ENCODE measurements around the gene CRACR2A.

The CRACR2A gene, protein sequence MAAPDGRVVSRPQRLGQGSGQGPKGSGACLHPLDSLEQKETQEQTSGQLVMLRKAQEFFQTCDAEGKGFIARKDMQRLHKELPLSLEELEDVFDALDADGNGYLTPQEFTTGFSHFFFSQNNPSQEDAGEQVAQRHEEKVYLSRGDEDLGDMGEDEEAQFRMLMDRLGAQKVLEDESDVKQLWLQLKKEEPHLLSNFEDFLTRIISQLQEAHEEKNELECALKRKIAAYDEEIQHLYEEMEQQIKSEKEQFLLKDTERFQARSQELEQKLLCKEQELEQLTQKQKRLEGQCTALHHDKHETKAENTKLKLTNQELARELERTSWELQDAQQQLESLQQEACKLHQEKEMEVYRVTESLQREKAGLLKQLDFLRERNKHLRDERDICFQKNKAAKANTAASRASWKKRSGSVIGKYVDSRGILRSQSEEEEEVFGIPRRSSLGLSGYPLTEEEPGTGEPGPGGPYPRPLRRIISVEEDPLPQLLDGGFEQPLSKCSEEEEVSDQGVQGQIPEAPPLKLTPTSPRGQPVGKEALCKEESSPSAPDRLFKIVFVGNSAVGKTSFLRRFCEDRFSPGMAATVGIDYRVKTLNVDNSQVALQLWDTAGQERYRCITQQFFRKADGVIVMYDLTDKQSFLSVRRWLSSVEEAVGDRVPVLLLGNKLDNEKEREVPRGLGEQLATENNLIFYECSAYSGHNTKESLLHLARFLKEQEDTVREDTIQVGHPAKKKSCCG

DNA sequence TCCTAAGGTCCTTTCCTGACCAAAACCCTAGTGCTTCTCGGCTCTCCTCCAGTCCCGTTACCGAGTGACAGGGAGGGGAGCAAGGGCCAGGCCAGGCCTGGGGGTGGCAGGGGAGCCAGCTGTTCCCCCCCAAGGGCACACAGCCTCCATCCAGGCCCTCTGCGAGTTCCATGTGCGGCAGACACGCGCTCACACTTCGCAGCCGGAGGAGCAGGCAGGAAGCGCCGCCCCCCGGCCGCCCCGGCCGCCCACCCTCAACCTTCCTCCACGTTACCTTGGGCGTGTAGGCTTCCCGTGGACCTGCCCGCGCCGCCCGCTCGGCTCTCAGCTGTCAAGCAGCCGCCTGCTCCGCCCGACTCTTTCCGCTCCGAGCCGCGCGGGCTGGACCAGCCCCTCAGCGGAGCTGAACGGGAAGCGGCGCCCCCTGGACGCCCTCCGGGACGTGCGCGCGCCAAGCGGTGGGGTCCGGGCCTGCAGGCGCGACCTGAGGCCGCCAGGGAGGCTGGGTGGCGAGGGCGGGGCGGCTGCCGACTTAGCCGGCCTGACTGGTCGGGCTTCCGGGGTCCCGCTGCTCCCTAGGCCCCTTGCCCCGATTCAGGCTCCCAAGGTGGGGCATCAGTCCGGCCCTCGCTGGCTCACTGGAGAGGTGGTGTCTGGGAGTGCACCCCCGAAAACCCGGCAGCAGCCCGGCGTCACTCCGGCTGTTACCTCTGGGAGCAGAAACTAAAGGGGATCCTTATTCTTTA, at the start of gene CRACR2A:
TSS of gene CRACR2A (minus strand) at position 369 of the 746 bp plus-strand sequence. CDS start 56,110 bp downstream, outside the sequence.
- DNase-seq, result peak; percentile 89

DNA sequence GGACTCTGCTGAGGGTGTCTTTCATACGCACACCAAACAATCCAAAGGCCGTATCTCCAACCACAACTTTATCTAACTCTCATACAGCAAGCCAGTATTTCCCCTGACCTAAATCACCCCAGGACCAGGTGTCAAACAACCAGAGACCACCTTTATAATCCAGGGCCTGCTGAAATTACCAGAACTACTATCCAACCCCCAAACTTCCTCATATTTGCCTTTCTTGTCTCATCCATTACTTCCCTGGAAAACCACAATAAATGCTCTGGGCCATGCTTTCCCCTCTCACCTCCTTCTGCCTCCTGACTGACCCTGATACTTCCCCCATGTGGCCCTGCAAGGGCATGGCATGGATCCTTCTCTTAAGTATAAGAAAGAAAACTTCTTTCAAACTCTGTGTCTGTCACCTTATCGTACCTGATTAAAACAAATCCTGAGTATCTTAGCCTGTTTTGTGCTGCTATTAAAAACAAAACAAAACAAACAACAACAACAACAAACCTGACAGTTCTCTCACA, 44.7 kb upstream of the CRACR2A start:
- DNase-seq, result no peak

DNA sequence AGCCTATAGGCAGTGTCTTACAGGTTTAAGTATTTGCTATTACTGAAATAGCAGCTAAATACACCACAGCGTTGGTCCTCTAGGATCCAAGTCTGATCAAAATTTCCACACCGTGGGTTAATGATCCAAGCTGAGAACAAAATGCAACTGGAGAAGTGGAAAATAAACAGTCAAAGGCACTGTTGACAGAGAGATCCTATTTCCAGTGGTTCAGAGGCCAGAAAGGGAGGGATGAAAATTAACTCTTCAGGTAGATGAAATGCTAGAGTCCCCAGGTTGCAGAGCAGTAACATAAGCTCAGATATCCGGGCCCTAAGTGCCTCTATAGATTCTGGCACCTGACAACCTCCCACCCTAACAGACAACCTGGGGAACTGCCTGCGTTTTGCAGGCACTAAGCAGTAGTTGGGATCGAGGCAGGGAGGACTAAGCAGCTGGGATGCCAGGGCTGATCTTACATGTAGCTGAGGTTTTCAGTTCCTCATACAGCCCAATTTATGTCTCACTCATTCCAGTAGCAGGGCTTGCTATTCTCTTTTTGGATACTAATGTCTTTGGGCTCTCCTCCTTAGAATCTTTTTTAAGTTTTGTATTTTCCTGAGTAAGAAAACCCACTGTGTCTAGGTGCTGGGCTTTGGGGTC, 42.7 kb upstream of the CRACR2A start:
- peak; percentile 78 for DNase-seq

DNA sequence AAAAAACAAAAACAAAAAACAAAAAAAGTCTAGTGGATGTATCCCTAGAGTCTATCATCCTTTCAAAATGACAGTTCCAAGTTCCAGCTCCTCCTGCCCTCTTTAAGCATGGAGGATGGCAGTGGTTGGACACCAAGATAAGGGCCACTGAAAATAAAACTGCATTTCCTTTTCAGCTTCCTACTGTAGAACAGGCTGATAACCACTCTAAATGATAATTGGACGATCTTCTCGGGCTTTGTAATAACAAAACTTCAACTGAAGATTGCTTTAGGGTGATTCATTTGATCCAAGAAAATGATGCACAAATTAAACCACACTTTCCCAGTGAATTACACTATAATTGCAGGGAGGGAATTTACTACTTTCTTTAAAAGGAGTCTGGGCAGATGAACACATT, 42.2 kb upstream of the CRACR2A start:
- peak; percentile 25 for DNase-seq

DNA sequence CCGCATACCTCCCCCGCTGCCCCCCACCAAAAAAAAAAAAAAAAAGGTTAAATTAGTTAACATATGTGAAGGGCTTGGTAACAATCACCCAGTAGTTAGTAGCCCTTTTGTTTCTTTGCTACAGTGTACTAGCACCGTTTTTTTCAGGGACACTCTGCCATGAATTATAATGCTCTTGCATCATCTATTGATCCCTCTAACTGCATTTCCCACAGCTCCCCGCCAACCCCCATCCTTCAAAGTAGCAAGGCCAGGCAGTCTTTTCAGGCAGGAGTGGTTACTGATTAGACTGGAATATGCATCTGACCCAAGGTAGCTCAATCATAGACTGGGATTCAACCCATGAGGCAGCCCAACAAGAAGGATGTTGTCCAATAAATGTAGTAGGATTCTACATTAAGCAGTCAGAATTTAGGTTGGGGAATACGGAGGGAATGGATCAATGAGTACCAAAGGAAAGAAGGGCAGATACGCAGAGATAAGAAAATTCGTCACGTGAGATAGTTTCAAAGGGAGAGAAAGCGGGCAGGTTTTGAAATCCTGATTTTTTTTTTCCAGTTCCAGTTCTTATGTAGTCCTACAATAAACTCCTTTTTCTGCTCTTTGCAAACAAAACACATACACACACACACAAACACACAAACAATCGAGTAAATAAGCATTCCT, 39.8 kb upstream of the CRACR2A start:
- no peak for DNase-seq

DNA sequence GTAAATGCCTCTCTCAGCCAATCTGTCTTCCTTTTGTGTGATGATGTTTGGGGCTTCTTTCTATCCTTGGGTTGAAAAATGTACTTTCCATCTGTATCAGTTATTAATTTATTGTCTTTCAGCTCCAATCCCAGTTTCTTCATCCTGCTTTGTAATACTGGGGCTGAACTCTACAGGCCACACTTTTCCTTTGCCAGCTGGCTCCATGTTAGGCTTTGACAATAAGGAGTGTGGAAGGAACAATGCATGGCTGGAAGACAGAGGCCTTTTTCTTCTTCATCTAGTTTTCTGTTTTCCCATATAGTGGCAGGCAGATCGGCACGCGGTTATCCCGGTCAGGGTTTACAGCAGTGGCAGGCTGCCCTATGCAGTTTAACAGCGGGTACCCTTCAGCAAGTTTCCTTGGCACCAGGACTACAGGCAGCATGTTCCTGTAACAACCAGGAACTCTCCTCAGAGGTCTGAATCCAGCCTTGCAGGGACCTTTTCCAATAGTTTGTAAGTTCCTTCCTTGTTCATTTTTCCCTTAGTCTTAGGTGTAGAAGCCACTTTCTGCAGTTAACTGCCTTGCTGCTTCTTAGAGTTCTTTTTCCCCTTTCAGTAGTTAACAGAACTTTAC, 38.5 kb upstream of the CRACR2A start:
- no peak for DNase-seq

DNA sequence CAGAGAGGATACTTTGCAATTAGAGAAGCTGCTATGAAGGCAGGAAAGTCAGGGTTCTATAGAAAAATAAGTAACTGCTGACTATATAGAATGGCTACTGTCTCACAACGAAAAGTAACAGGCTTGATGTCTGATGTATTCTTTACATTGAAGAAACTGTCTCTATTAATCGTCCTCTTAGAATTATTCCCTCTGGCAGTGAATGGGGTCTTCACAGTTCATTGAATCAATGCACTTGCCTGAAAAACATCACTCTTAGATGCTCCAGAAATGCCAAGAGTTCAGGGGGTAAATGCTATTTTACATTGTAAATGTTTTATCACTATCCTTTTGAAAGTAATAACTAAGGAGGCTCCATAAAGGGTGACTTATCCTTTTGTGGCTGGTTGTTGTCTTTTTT, 37.7 kb upstream of the CRACR2A start:
- DNase-seq, result no peak

DNA sequence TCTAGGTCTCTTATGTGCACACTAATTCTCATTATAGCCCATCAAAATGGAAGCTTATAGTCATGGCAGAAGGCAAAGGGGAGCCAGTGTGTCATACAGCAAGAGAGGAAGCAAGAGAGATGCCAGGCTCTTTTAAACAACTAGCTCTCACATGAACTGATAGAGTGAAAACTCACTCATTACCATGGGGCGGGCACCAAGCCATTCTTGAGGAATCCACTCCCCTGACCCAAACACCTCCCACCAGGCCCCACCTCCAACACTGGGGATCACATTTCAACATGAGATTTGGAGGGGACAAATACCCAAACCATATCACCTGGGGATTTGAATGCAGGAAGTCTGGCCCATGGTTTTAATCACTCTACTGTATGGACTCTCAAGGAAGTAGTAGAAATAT, 36.9 kb upstream of the CRACR2A start:
- no peak for DNase-seq

DNA sequence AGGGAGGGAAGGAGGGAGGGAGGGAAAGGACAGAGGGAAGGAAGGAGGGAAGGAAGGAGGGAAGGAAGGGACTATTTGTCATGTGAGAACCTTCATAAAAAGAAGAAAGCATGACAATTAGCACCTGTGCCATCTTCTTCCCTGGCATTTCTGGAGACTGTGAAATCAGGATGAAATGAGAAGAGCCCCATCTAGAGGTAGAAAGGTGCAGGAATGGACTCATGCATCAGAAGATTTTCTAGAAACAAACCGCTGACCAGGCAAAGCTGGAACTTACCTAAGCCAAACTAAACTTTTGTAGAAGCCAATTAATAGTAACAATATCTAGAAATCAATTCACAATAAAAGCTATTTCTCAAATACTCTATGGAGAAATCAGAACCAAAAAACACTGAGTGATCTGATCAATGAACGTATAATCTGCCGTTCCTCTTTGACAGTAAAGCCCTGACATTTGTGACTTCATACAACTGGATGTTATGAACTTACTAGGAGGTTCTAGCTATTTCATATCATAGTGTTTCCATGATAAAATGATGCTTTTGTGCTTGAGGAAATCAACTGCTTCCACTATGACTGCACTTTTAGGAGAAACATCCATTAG, 24.4 kb upstream of the CRACR2A start:
- peak; percentile 68 for DNase-seq

DNA sequence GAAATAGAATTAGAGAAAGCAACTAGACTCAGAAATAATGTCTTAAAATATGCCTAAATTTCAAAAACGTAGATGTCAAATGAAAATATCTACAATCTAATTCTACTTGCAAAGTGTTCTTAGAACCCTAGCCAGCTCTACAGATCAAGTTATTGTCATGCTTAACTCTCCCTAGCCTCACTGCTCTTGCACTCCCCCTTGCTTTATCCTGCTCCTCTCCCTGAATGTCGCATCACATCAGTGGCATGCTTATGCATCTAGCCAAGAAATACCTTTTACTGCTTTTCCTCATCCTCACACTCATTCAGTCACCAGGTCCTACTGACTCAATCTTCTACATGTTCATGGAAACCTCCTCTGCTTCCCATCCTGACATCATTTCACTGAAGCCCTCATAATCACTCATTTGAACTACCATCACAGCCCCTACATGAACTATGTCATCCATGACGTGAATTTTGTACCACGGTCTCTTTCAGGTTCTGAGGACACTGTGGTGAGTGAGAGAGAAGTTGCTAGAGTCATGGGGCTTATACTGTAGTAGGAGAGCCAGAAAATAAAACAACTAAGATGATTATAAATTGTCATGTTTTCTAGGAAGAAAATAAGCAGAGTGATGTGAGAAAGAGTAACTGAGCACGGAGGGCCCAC, 22.6 kb upstream of the CRACR2A start:
- DNase-seq, result no peak

DNA sequence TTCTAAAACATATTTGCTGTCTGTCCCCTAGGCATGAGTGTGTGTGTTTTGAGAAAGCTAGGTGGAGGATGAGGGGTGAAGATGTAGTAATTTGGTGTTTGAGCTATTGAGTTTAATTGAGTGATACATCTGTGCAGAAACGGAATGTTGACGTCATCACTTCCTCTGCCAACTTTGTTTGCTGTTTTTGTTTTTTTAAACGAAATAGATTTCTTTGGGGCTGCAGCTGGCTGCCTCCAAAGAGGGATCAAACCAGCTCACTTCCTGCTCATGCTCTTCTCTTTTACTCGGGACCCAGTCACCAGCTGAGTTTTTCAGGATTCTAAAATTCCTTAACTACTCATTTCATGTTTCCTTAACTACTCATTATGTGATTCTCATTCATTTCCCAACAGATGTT, 19.5 kb upstream of the CRACR2A start:
- no peak for DNase-seq

DNA sequence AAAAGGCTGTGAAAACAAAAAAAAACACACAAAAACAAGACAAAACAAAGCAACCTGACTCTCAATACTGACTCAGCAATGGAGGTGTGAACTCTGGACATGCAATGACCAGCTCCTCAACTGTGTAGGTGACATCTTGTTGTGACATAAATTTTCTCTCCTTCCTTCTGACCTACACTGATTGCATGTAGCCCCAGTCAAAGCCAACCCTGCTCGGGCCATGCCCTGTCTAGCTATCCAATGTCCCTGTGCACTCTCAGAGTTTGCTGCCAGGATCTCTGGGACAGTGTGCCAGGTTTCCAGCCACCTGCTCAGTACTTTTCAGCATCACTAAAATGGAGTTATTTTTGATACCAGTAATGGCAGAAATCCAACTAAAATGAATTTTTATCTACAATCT, 18.9 kb upstream of the CRACR2A start:
- DNase-seq, result no peak

DNA sequence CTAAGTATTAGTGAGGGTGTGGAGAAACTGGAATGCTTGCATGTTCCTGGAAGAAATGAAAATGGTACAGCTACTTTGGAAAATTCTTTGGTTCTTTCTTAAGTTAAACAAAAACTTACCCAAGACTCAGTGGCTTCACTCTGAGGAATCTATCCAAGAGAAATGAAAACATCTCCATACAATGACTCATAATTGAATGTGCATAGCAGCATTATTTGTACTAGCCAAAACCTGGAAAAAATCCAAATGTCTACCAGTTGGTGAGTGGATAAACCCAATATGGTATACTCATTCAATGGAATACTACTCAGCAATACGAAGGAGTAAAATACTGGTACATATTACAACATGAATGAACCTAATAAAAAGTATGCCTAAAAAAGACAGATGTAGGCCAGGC, 18.0 kb upstream of the CRACR2A start:
- DNase-seq, result no peak

DNA sequence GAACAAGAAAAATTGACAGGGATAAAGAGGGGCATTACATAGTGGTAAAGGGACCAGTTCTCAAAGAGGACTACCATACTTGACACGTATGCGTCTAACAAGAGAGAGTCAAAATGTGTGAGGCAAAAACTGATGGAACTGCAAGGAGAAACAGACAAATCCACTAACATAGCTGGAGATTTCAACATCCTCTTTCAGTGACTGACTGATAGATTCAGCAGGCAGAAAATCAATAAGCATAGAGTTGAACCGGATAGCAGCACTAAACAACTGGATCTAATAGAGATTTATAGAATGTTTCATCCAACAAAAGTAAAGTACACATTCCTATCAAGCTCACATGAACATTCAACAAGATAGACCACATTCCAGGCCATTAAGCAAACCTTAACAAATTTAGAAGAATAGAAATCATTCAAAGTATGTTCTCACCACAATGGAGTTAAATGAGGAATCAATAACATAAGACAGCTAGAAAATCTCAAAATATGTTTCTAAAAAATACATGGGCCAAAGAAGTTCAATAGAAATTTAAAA, 16.1 kb upstream of the CRACR2A start:
- no peak for DNase-seq

DNA sequence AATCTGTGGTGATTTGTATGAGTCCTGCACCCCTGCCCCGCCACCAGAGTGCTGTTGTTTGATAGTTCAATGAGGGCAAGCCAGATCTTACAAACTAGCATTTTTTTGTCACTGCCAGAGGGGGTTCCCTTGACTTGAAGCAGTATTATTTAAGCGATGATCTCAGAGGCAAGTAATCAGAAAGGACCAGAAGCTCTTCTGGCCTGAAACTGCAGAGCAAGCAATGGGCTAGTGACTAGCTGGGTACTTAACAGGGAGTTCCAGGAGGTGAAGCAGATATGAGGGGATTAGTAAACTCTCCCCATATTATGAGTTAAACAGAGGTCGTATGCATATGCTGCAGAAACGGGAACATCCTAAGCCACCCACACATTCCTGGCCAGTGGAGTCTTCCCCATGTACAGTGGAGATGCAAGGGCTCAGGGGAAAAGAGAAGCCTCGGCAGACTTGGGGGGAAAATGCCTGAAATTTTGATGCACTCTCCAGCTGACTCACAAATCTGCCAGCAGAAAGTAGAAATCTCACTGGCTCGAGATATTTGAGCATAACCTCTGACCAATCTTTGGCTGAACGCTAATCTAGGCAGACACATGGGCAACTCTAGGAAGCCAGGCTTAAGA, 8.3 kb upstream of the CRACR2A start:
- no peak for DNase-seq

DNA sequence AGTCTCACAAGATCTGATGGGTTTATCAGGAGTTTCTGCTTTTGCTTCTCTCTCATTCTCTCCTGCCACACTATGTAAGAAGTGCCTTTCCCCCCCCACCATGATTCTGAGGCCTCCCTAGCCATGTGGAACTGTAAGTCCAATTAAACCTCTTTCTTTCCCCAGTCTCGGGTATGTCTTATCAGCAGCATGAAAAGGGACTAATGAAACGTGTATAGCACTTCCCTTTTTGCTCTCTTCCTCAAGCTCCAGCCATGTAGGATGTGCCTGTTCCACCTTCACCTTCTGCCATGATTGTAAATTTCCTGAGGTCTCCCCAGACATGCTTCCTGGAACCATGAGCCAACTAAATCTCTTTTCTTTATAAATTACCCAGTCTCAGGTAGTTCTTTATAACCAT, 7.0 kb upstream of the CRACR2A start:
- DNase-seq, result no peak

DNA sequence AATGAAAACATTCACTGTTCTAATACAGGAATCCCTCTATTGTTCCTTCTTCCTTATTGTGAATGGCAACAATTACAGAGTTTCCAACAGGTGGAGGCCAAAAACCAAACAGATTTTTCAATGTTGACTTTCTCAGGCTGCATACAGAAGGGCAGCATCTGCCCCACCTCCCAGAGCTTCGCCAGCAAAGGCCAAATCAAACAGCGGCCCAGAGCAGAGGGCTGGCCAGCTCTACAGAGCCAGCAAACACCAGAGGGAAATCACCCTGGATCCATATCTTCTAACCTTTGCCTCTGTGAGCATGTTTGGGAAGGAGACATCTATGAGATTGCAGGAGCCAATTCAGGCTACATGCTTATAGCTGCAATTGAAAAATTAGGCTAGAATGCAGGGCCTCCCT, 4.4 kb upstream of the CRACR2A start:
- peak; percentile 69 for DNase-seq

DNA sequence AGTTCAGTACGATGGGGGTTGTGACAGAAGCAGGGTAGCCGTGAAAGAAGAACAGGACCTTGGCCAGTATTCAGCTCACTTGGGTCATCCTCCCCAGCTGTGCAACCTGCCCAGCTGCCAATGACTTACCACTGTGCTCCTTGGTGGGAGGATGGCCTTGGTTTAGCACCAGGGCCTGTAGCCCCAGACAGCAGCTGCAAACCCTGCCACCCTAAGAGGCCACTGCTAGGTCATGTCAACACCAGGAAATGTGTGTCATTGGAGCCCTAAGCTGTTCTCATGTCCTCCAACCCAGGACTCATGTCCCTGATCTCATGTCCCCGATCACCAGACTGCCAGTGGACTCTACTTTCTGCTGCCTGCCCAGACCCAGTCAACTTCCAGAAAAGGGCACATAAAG, 3.0 kb upstream of the CRACR2A start:
- peak; percentile 11 for DNase-seq

DNA sequence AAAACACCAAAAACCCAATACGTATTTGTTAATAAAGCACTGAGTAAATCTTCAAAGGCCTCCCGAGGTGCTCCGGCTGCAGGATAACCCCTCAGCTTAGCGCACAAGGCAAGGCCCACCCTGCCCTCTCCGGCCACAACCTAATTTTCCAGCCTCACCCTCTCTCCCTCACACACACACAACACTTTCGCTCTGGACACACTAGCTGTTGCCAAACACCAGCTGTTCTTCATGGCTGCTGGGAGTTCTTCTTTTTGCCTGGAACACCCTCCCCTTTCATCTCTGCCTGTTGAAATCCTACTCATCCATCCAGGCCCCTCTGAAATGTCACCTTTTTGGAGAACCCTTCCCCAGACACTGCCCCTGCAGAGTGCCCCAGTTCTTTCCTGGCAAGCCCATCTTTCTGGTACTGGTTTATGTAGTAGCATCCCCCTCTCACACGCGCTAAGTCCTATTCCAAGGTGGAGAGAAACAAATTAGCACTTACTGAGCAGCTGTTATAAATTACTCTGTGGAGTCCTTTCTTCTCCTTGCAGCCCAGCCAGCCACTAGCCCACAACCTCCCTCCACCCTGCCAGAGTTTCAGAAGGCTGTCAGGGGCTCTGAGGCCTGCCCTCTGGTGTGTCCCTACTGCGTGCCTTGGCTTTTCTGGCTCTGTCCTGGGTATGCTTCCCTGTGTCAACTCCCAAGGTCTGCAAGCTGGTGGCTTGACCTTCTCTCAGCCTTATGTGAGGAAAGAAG, 805 bp upstream of the CRACR2A start:
- peak; percentile 28 for DNase-seq

Data from NCI-H146 (cell line).